ENCODE data around the gene TFDP1. TPM values are rescaled to one million over a fixed set of nuclear protein-coding genes. Genes with fewer than 3 reads are reported as not detected.
"Not testable (repeated sequence)": the region's sequence is repeated elsewhere in the genome, so short reads cannot be mapped to it uniquely, and the experiment has no call there.

Gene TFDP1
- total RNA-seq, 2 donors from 2014 or later: 36.6 to 40.3 TPM

- intact Hi-C loops (cut with DNase I); DNase-seq (ENCODE audit: low spot score): not testable (repeated sequence)
Observed at GRCh38 chr13:113624640-113625304, 40.2 kb downstream of the TFDP1 start.

- intact Hi-C loops (cut with DNase I): no loop called here
- DNase-seq (ENCODE audit: low spot score): peak; percentile 50
Observed at GRCh38 chr13:113625965-113626721, 41.6 kb downstream of the TFDP1 start.

GRCh38 chr13:113627136-113627535 lies 42.6 kb downstream of the TFDP1 start:
- intact Hi-C loops (cut with DNase I): no loop called here
- DNase-seq (ENCODE audit: low spot score): peak; percentile 58

GRCh38 chr13:113628291-113629270 lies 44.0 kb downstream of the TFDP1 start:
- intact Hi-C loops (cut with DNase I): no loop called here
- DNase-seq (ENCODE audit: low spot score): peak; percentile 64

GRCh38 chr13:113629866-113630265 lies 45.3 kb downstream of the TFDP1 start:
- DNase-seq (ENCODE audit: low spot score): peak; percentile 43
- intact Hi-C loops (cut with DNase I): loop anchor here in 1 of 2 donors (2.0 to 5.0 kb wide), 2 partner anchors 37 to 988 kb away; no protein-coding TSS in a partner anchor

GRCh38 chr13:113630296-113630695 lies 45.7 kb downstream of the TFDP1 start:
- peak; percentile 29 for DNase-seq (ENCODE audit: low spot score)
- intact Hi-C loops (cut with DNase I): loop anchor here in 1 of 2 donors (2.0 to 5.0 kb wide), 2 partner anchors 37 to 988 kb away; no protein-coding TSS in a partner anchor

GRCh38 chr13:113630804-113631203 lies 46.3 kb downstream of the TFDP1 start:
- intact Hi-C loops (cut with DNase I): loop anchor here in 1 of 2 donors (2.0 to 5.0 kb wide), 2 partner anchors 38 to 989 kb away; no protein-coding TSS in a partner anchor
- peak; percentile 57 for DNase-seq (ENCODE audit: low spot score)

- peak; percentile 57 for DNase-seq (ENCODE audit: low spot score)
- intact Hi-C loops (cut with DNase I): loop anchor here in 1 of 2 donors (2.0 to 5.0 kb wide), 2 partner anchors 39 to 989 kb away; no protein-coding TSS in a partner anchor
Observed at GRCh38 chr13:113631341-113632095, 47.0 kb downstream of the TFDP1 start.

- peak; percentile 63 for DNase-seq (ENCODE audit: low spot score)
- intact Hi-C loops (cut with DNase I): loop anchor here in 1 of 2 donors (5.0 kb wide), 1 partner anchor 991 kb away; no protein-coding TSS in a partner anchor
Observed at GRCh38 chr13:113632706-113633484, 48.3 kb downstream of the TFDP1 start.

- intact Hi-C loops (cut with DNase I): loop anchor here in 1 of 2 donors (5.0 kb wide), 1 partner anchor 991 kb away; no protein-coding TSS in a partner anchor
- peak; percentile 66 for DNase-seq (ENCODE audit: low spot score)
Observed at GRCh38 chr13:113633485-113633873, 48.9 kb downstream of the TFDP1 start.

- intact Hi-C loops (cut with DNase I): loop anchor here in 1 of 2 donors (5.0 kb wide), 1 partner anchor 992 kb away; no protein-coding TSS in a partner anchor
- DNase-seq (ENCODE audit: low spot score): no peak
Observed at GRCh38 chr13:113634279-113635047, 49.9 kb downstream of the TFDP1 start.

GRCh38 chr13:113635048-113635420 lies 50.5 kb downstream of the TFDP1 start:
- intact Hi-C loops (cut with DNase I): no loop called here
- peak; percentile 78 for DNase-seq (ENCODE audit: low spot score)

GRCh38 chr13:113635709-113636108 lies 51.2 kb downstream of the TFDP1 start:
- peak; percentile 69 for DNase-seq (ENCODE audit: low spot score)
- intact Hi-C loops (cut with DNase I): no loop called here

GRCh38 chr13:113636266-113636963 lies 51.9 kb downstream of the TFDP1 start:
- intact Hi-C loops (cut with DNase I): no loop called here
- DNase-seq (ENCODE audit: low spot score): peak; percentile 49

GRCh38 chr13:113637262-113638160 lies 53.0 kb downstream of the TFDP1 start:
- intact Hi-C loops (cut with DNase I): no loop called here
- peak; percentile 49 for DNase-seq (ENCODE audit: low spot score)

All from posterior vena cava (tissue), 2 donors.